ENCODE measurements around the gene DCC. TPM values are rescaled to one million over a fixed set of nuclear protein-coding genes. Genes with fewer than 3 reads are reported as not detected.

DCC gene
- total and polyA plus RNA-seq, 11 donors: 0.02 TPM; not detected in 10

GRCh38 chr18:52541056-52541455, 201.1 kb downstream of the DCC start:
- Histone ChIP-seq H3K36me3 (no peaks in the 10 kb centered on the region), H3K27me3 (no peaks in the 10 kb centered on the region), H3K4me3 (no peak overlapping the region), H3K9me3 (no peaks in the 10 kb centered on the region), H3K4me1 (no peaks in the 10 kb centered on the region), H3K27ac (no peak overlapping the region)
- ATAC-seq (no peak), DNase-seq (no peak)
- intact Hi-C loops (cut with DNase I): no loop called here
- TF ChIP-seq POLR2A (IDR thresholded peaks at IDR 0.05): no peak
- no peak for TF ChIP-seq CTCF (IDR thresholded peaks at IDR 0.05)
- 87 to 89% (median 89%) methylated on average over 4 of the region's 4 CpGs for WGBS, 4 donors

GRCh38 chr18:52544086-52544485, 204.1 kb downstream of the DCC start:
- TF ChIP-seq POLR2A (IDR thresholded peaks at IDR 0.05): no peak
- no peak for TF ChIP-seq CTCF (IDR thresholded peaks at IDR 0.05)
- 54 to 68% (median 58%) methylated on average over 4 of the region's 4 CpGs for WGBS, 4 donors
- Histone ChIP-seq H3K27me3 (no peaks in the 10 kb centered on the region), H3K36me3 (no peaks in the 10 kb centered on the region), H3K27ac (no peak overlapping the region), H3K4me1 (no peaks in the 10 kb centered on the region), H3K4me3 (no peak overlapping the region), H3K9me3 (no peaks in the 10 kb centered on the region)
- DNase-seq (no peak), ATAC-seq (no peak)
- intact Hi-C loops (cut with DNase I): no loop called here

- TF ChIP-seq POLR2A (IDR thresholded peaks at IDR 0.05) (no peak), CTCF (IDR thresholded peaks at IDR 0.05) (no peak)
Observed at GRCh38 chr18:52546686-52547346, 206.8 kb downstream of the DCC start.

GRCh38 chr18:52553441-52553840, 213.4 kb downstream of the DCC start:
- no peak overlapping the region for H3K4me3 ChIP-seq
- no peak overlapping the region for H3K27ac ChIP-seq
- TF ChIP-seq POLR2A (IDR thresholded peaks at IDR 0.05): no peak
- no peak for TF ChIP-seq CTCF (IDR thresholded peaks at IDR 0.05)
- DNase-seq (no peak), ATAC-seq (no peak)
- H3K36me3 ChIP-seq: no peaks in the 10 kb centered on the region
- no peaks in the 10 kb centered on the region for H3K9me3 ChIP-seq
- no peaks in the 10 kb centered on the region for H3K4me1 ChIP-seq
- intact Hi-C loops (cut with DNase I): no loop called here
- WGBS, 4 donors: 76 to 84% (median 77%) methylated on average over 1 of the region's 1 CpG
- no peaks in the 10 kb centered on the region for H3K27me3 ChIP-seq

More at GRCh38 chr18:52546686-52547346, 206.8 kb downstream of the DCC start:
- Histone ChIP-seq H3K27ac (no peak overlapping the region), H3K4me3 (no peak overlapping the region), H3K36me3 (no peaks in the 10 kb centered on the region), H3K27me3 (no peaks in the 10 kb centered on the region), H3K4me1 (no peaks in the 10 kb centered on the region), H3K9me3 (no peaks in the 10 kb centered on the region)
- ATAC-seq (no peak), DNase-seq (no peak)
- 69 to 77% (median 76%) methylated on average over 6 of the region's 6 CpGs for WGBS, 4 donors
- intact Hi-C loops (cut with DNase I): no loop called here
